Calu3 (cell line): ENCODE results near the gene TRIM52. TPM values are rescaled to one million over a fixed set of nuclear protein-coding genes. Genes with fewer than 3 reads are reported as not detected.
A peak's percentile ranks its signal among the peaks of the same experiment; 100 is the strongest.

Experiments
- BruUV-seq: library from RNA; stranded (reverse); fragments of 400-500 nt; replicated peaks from 2 replicates; lab custom pipeline; 2021; lab: Mats Ljungman, UMichigan
- CTCF ChIA-PET: fragments of 300-600 bp; sonication (Branson Sonifier 250); formaldehyde crosslinking; loops from one replicate; lab custom pipeline; 2022; ENCODE audit warnings: antibody characterized with exemption; lab: Charles Lee
- DNase-seq: peaks from one replicate; pipeline ENCODE4 v3.0.0; 2022
- H3K27ac Mint-ChIP-seq: one replicate; pipeline ENCODE4 v1.8.0; 2022; ENCODE audit warnings: mixed read lengths; ENCODE audit not compliant: unreplicated experiment
- H3K27me3 Mint-ChIP-seq: one replicate; pipeline ENCODE4 v1.8.0; 2022; ENCODE audit warnings: mixed read lengths; ENCODE audit not compliant: unreplicated experiment
- H3K36me3 Mint-ChIP-seq: one replicate; pipeline ENCODE4 v1.8.0; 2022; ENCODE audit warnings: mild to moderate bottlenecking, moderate library complexity, mixed read lengths; ENCODE audit not compliant: insufficient read depth, unreplicated experiment
- H3K4me1 Mint-ChIP-seq: one replicate; pipeline ENCODE4 v1.8.0; 2022; ENCODE audit warnings: mild to moderate bottlenecking, low read depth, mixed read lengths; ENCODE audit not compliant: unreplicated experiment
- H3K4me3 Mint-ChIP-seq: one replicate; pipeline ENCODE4 v1.8.0; 2022; ENCODE audit warnings: mild to moderate bottlenecking, low read depth, moderate library complexity, mixed read lengths; ENCODE audit not compliant: unreplicated experiment
- H3K9me3 Mint-ChIP-seq: one replicate; pipeline ENCODE4 v1.8.0; 2022; ENCODE audit warnings: low read depth, mixed read lengths; ENCODE audit not compliant: unreplicated experiment
- CTCF ChIP-seq: fragments of 200-600 bp; IDR thresholded peaks from one replicate; pipeline ENCODE4 v1.8.0; 2022; ENCODE audit warnings: antibody characterized with exemption; ENCODE audit not compliant: unreplicated experiment
- intact Hi-C: fragments of 100-400 bp; cut with micrococcal nuclease; formaldehyde crosslinking; loops from one replicate; pipeline ENCODE4 v1.10.0; 2022; ENCODE audit not compliant: unreplicated experiment
- total RNA-seq: library from RNA; stranded (reverse); gene quantifications from 2 replicates; pipeline ENCODE4 v1.2.3, GENCODE V29; 2022

Gene TRIM52
- total RNA-seq, 1 experiment from 2014 or later, result 14.8 TPM

GRCh38 chr5:181221792-181222629 is 38.9 kb downstream of the TRIM52 start:
- Mint-ChIP-seq H3K9me3 (no peaks in the 10 kb centered on the region), H3K4me1 (peaks cover 52% of the 10 kb centered on the region), H3K27ac (peak overlapping the region; percentile 99), H3K36me3 (peaks cover 74% of the 10 kb centered on the region), H3K4me3 (peak overlapping the region; percentile 90), H3K27me3 (no peaks in the 10 kb centered on the region)
- BruUV-seq, result TSS peak; percentile 67
- DNase-seq, result peak; percentile 98
- TF ChIP-seq CTCF, result no peak
- intact Hi-C loops, result loop anchor here (1.0 to 2.0 kb wide), 2 partner anchors 23 to 34 kb away; no protein-coding TSS in a partner anchor
- CTCF ChIA-PET, result interaction anchor here (0.6 to 1.3 kb wide), 4 partner anchors 15 to 40 kb away, joined by 3 to 6 read pairs (median 6); no protein-coding TSS in a partner anchor

- Mint-ChIP-seq H3K27ac (peak overlapping the region; percentile 99), H3K4me1 (peaks cover 57% of the 10 kb centered on the region), H3K9me3 (no peaks in the 10 kb centered on the region), H3K4me3 (peak overlapping the region; percentile 90), H3K36me3 (peaks cover 74% of the 10 kb centered on the region), H3K27me3 (no peaks in the 10 kb centered on the region)
- DNase-seq, result no peak
- CTCF ChIA-PET, result interaction anchor here (0.8 to 1.3 kb wide), 2 partner anchors 33 to 36 kb away, joined by 3 to 6 read pairs; no protein-coding TSS in a partner anchor
- TF ChIP-seq CTCF, result no peak
- intact Hi-C loops, result no loop called here
- BruUV-seq, result no TSS peak
These were observed 39.7 kb downstream of the TRIM52 start for GRCh38 chr5:181221105-181221791.

GRCh38 chr5:181220178-181220515 is 40.8 kb downstream of the TRIM52 start:
- no peak overlapping the region for H3K27ac Mint-ChIP-seq
- H3K4me3 Mint-ChIP-seq, result peak overlapping the region; percentile 68
- intact Hi-C loops, result no loop called here
- no peaks in the 10 kb centered on the region for H3K27me3 Mint-ChIP-seq
- H3K36me3 Mint-ChIP-seq, result peaks cover 74% of the 10 kb centered on the region
- H3K9me3 Mint-ChIP-seq, result no peaks in the 10 kb centered on the region
- no peak for TF ChIP-seq CTCF
- CTCF ChIA-PET, result no interaction called here
- DNase-seq, result no peak
- H3K4me1 Mint-ChIP-seq, result peaks cover 53% of the 10 kb centered on the region
- BruUV-seq, result no TSS peak

- Mint-ChIP-seq H3K27ac (no peak overlapping the region), H3K9me3 (no peaks in the 10 kb centered on the region), H3K4me1 (peaks cover 49% of the 10 kb centered on the region), H3K27me3 (no peaks in the 10 kb centered on the region), H3K36me3 (peaks cover 71% of the 10 kb centered on the region), H3K4me3 (peak overlapping the region; percentile 68)
- DNase-seq, result no peak
- intact Hi-C loops, result no loop called here
- no TSS peak for BruUV-seq
- CTCF ChIA-PET, result no interaction called here
- TF ChIP-seq CTCF, result no peak
These were observed 41.4 kb downstream of the TRIM52 start for GRCh38 chr5:181219262-181220177.
